K562 (cell line): ENCODE measurements around the gene SLC38A10. TPM values are rescaled to one million over a fixed set of nuclear protein-coding genes. Genes with fewer than 3 reads are reported as not detected.

Experiments used
- ASH1L ChIP-seq: fragments of 450-650 bp; IDR thresholded peaks from 2 replicates; pipeline ENCODE4 v1.6.1; 2018; ENCODE audit warnings: borderline replicate concordance, mild to moderate bottlenecking, low read depth; ENCODE audit not compliant: partially characterized antibody
- BRCA1 ChIP-seq, 2 experiments: fragments of 450-650 bp in 1 of 2; sonication (generic) in 1 of 2; formaldehyde crosslinking in 1 of 2; IDR thresholded peaks; 2 replicates each; pipeline versions ENCODE4 v1.5.0 to v1.6.1; 2017 to 2020; ENCODE audit warnings: mild to moderate bottlenecking in 1 of 2, missing genetic modification reagents in 1 of 2
- DACH1 ChIP-seq: fragments of 450-650 bp; IDR thresholded peaks from 2 replicates; pipeline ENCODE4 v1.6.1; 2018; ENCODE audit not compliant: partially characterized antibody
- ETV6 ChIP-seq, 3 experiments: fragments of 150-350 bp in 1 of 3; sonication (generic) in 1 of 3; formaldehyde crosslinking in 1 of 3; IDR thresholded peaks; 2 replicates each; pipeline versions ENCODE4 v1.6.1 to v1.8.0; 2014 to 2022; ENCODE audit warnings: borderline replicate concordance in 2 of 3, low read depth in 2 of 3, antibody characterized with exemption in 1 of 3, low read length in 1 of 3, mild to moderate bottlenecking in 1 of 3, missing genetic modification reagents in 1 of 3
- GABPB1 ChIP-seq: sonication (generic); formaldehyde crosslinking; IDR thresholded peaks from 2 replicates; pipeline ENCODE4 v1.8.0; 2022; ENCODE audit warnings: mild to moderate bottlenecking, missing genetic modification reagents
- GATA2 ChIP-seq: sonication (generic); formaldehyde crosslinking; IDR thresholded peaks from 2 replicates; pipeline ENCODE4 v1.4.0; 2020; ENCODE audit warnings: mild to moderate bottlenecking, missing genetic modification reagents
- POLR2AphosphoS5 ChIP-seq: IDR thresholded peaks from 2 replicates; pipeline ENCODE4 v1.6.1; 2011; ENCODE audit warnings: mild to moderate bottlenecking, low read depth, low read length, moderate library complexity; ENCODE audit not compliant: control insufficient read depth, insufficient read depth
- RBM25 ChIP-seq: fragments of 200-400 bp; formaldehyde crosslinking; IDR thresholded peaks from 2 replicates; pipeline ENCODE4 v1.6.1; 2018; ENCODE audit warnings: low read length, low read depth, moderate library complexity; ENCODE audit not compliant: severe bottlenecking
- SMAD2 ChIP-seq: fragments of 150-350 bp; IDR thresholded peaks from 2 replicates; pipeline ENCODE4 v1.6.1; 2014; ENCODE audit warnings: low read depth, mild to moderate bottlenecking, low read length
- U2AF1 ChIP-seq: fragments of 200-400 bp; formaldehyde crosslinking; optimal IDR thresholded peaks from 2 replicates; pipeline ENCODE3; 2017; ENCODE audit warnings: mild to moderate bottlenecking, low read depth, low read length, moderate library complexity
- ZC3H4 ChIP-seq: sonication (generic); formaldehyde crosslinking; IDR thresholded peaks from 2 replicates; pipeline ENCODE4 v1.9.0; 2021; ENCODE audit warnings: missing genetic modification reagents, borderline replicate concordance
- ZFP36 ChIP-seq: fragments of 150-350 bp; IDR thresholded peaks from 2 replicates; pipeline ENCODE4 v1.6.1; 2018; ENCODE audit warnings: low read length, low read depth; ENCODE audit not compliant: partially characterized antibody
- ZNF232 ChIP-seq: sonication (generic); formaldehyde crosslinking; IDR thresholded peaks from 2 replicates; pipeline ENCODE4 v1.8.0; 2022; ENCODE audit warnings: mild to moderate bottlenecking, missing genetic modification reagents
- ZNF263 ChIP-seq: sonication (generic); formaldehyde crosslinking; IDR thresholded peaks from 2 replicates; pipeline ENCODE4 v1.8.0; 2022; ENCODE audit warnings: mild to moderate bottlenecking, missing genetic modification reagents, borderline replicate concordance
- ZNF384 ChIP-seq: IDR thresholded peaks from 2 replicates; pipeline ENCODE4 v1.6.1; 2012; ENCODE audit warnings: low read depth, low read length, improper control_type of control experiment
- ZNF449 ChIP-seq: fragments of 250-450 bp; sonication (Bioruptor Pico); IDR thresholded peaks from 2 replicates; pipeline ENCODE4 v1.8.0; 2022; ENCODE audit warnings: moderate library complexity, mild to moderate bottlenecking, inconsistent platforms
- ZNF707 ChIP-seq: fragments of 250-450 bp; sonication (Bioruptor Pico); conservative IDR thresholded peaks from 2 replicates; pipeline ENCODE4 v1.8.0; 2022; ENCODE audit warnings: inconsistent platforms, mild to moderate bottlenecking, moderate library complexity
- polyA plus RNA-seq, 8 experiments: library from polyadenylated mRNA; depleted of rRNA in 4 of 8; stranded (reverse) in 5 of 8; unstranded in 3 of 8; fragments of >200 nt; fragmentation: Nextera tagmentation in 2 of 8; fragmentation: Illumina TruSeq in 1 of 8; extraction: Ambion mirVana in 2 of 8; extraction: Trizol in 1 of 8; gene quantifications; 2 replicates each; pipeline versions ENCODE4 v1.2.1 to v1.2.3, GENCODE V29; 2011 to 2014; ENCODE audit warnings: inconsistent platforms in 1 of 8, missing spikeins in 1 of 8
- total RNA-seq, 7 experiments: library from RNA; depleted of rRNA in 6 of 7; stranded (reverse); fragments of >200 nt in 6 of 7; fragmentation: Illumina TruSeq in 2 of 7; extraction: Trizol in 2 of 7; gene quantifications; 2 replicates each; pipeline versions ENCODE4 v1.2.1 to v1.2.3, GENCODE V29; 2011 to 2021; ENCODE audit warnings: low replicate concordance in 1 of 7
- TF ChIP-seq, protein P1 (sequence below): fragments of 250-450 bp; sonication (Bioruptor Pico); IDR thresholded peaks from 2 replicates; pipeline ENCODE4 v1.8.0; 2021; ENCODE audit warnings: borderline replicate concordance, mild to moderate bottlenecking, moderate library complexity; ENCODE audit not compliant: poor library complexity, severe bottlenecking
- TF ChIP-seq, protein P2 (sequence below), 3 experiments: fragments of 200-800 bp in 1 of 3; fragments of 250-450 bp in 1 of 3; fragments of 450-650 bp in 1 of 3; sonication (Bioruptor Pico) in 1 of 3; sonication (Bioruptor generic) in 1 of 3; formaldehyde crosslinking in 1 of 3; IDR thresholded peaks; 2 replicates each; pipeline versions ENCODE4 v1.6.1 to v1.8.0; 2016 to 2022; ENCODE audit warnings: mild to moderate bottlenecking in 2 of 3, missing genetic modification characterization in 2 of 3, missing compliant biosample characterization in 1 of 3, moderate library complexity in 1 of 3
- TF ChIP-seq, protein P3 (sequence below): fragments of 250-450 bp; sonication (Bioruptor Pico); IDR thresholded peaks from 2 replicates; pipeline ENCODE4 v1.8.0; 2021; ENCODE audit warnings: moderate library complexity, mild to moderate bottlenecking, inconsistent platforms

SLC38A10 gene
- total and polyA plus RNA-seq, 9 of the 15 experiments (the other 6 are each of a cell fraction or from before 2014, with no cell fraction given), result 0.45 to 54.2 (median 13.8) TPM

DNA sequence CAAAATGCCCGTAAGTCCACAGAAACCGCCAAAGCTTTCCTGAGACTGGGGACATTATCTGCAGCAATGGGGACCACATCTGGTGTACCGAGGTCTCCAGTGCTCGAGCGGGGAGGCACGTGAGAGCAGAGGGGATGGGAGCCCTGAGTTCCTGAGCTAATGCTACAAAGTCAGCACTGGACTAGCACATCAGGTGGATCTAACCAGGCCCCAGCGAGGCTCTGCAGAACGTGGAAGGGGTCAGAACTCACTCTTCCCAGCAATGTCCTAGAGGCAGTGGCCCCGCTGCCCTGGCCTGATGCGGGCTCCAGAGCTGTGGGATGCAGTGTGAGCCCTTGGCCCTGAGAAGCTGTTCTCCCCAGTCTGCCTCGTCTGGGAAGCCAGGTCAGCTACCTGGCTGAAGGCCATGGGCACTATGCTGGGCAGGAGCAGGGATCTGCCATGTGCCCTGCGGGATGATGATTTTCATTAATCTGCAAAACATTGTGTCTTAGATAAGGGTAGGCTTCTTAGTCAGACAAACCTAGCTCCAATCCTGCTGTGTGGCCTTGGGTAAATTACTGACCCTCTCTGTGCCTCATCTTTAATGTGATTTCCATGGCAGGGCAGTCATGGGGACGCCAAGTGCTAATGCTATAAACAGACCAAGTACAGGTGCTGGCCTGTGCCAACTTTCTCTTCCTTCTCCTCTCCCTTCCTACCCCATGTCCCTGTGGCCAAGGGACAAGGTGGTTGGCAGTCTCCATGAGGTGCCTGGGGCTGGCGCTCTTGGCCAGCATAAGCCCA lies 40.1 kb upstream of the SLC38A10 start (continued):
- TF ChIP-seq ZFP36 (peak; percentile 84), ZNF707 (CRISPR knock-in tag) (no peak), ZNF232 (CRISPR knock-in tag) (no peak), ASH1L (no peak), ETV6 (IDR thresholded peaks at IDR 0.05; ENCODE audit: borderline replicate concordance in 1 of 2, low read depth in 2 of 2, low read length in 1 of 2) (no peak), ETV6 (CRISPR knock-in tag; IDR thresholded peaks at IDR 0.05; ENCODE audit: borderline replicate concordance) (no peak), GATA2 (CRISPR knock-in tag) (no peak), ZNF449 (CRISPR knock-in tag) (no peak), SMAD2 (no peak), BRCA1 (IDR thresholded peaks at IDR 0.05) (no peak), BRCA1 (CRISPR knock-in tag; IDR thresholded peaks at IDR 0.05) (no peak), RBM25 (peak; percentile 83), ZC3H4 (CRISPR knock-in tag) (no peak), ZNF263 (CRISPR knock-in tag) (no peak), DACH1 (no peak), U2AF1 (no peak), GABPB1 (no peak), POLR2AphosphoS5 (no peak), ZNF384 (no peak)
- TF ChIP-seq, protein P1, sequence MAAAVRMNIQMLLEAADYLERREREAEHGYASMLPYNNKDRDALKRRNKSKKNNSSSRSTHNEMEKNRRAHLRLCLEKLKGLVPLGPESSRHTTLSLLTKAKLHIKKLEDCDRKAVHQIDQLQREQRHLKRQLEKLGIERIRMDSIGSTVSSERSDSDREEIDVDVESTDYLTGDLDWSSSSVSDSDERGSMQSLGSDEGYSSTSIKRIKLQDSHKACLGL (CRISPR knock-in tag), result no peak
- TF ChIP-seq, protein P2, sequence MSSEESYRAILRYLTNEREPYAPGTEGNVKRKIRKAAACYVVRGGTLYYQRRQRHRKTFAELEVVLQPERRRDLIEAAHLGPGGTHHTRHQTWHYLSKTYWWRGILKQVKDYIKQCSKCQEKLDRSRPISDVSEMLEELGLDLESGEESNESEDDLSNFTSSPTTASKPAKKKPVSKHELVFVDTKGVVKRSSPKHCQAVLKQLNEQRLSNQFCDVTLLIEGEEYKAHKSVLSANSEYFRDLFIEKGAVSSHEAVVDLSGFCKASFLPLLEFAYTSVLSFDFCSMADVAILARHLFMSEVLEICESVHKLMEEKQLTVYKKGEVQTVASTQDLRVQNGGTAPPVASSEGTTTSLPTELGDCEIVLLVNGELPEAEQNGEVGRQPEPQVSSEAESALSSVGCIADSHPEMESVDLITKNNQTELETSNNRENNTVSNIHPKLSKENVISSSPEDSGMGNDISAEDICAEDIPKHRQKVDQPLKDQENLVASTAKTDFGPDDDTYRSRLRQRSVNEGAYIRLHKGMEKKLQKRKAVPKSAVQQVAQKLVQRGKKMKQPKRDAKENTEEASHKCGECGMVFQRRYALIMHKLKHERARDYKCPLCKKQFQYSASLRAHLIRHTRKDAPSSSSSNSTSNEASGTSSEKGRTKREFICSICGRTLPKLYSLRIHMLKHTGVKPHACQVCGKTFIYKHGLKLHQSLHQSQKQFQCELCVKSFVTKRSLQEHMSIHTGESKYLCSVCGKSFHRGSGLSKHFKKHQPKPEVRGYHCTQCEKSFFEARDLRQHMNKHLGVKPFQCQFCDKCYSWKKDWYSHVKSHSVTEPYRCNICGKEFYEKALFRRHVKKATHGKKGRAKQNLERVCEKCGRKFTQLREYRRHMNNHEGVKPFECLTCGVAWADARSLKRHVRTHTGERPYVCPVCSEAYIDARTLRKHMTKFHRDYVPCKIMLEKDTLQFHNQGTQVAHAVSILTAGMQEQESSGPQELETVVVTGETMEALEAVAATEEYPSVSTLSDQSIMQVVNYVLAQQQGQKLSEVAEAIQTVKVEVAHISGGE (CRISPR knock-in tag; IDR thresholded peaks at IDR 0.05), result no peak
- TF ChIP-seq, protein P3, sequence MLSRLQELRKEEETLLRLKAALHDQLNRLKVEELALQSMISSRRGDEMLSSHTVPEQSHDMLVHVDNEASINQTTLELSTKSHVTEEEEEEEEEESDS (CRISPR knock-in tag), result no peak
